ENCODE results near the gene PIP5K1B. TPM values are rescaled to one million over a fixed set of nuclear protein-coding genes. Genes with fewer than 3 reads are reported as not detected.

Gene PIP5K1B
- total RNA-seq, 1 experiment from 2014 or later: 0.16 TPM

DNA sequence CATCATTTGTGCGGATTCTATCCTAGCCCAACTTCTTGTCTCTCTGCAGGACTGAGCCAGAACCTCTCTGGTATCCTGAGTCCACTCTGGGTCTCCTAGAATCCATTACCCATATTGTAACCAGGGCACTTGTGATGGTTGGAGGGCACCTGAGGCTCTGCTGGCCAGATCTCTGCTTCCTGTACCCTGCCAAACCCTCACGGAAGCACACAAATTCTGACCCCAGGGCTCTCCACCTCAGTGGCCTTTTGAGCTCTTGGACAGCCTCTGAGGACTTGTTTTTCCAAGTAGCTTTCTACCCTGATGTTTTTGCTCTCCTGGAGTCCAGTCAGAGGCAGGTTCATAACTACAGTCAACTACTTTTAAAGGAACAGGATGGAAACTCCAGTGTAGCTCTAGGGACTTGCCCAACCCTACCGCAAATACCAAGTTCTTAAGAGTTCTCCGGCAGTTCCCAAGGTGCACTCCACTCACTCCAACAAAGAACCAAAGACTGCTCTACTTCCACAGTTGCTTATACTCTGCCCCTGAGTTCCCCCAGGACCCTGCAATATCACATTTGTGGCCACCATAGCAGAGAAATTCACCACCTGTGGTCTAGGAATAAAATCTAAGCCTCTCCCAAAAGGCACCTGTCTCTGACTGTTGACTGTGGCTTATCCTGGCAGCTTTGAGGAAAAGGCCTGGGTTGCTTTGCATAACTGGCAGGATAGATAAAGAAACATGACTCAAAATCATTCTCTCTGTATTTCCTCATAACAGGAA, 9.6 kb downstream of the PIP5K1B start:
- TF ChIP-seq, protein P1, sequence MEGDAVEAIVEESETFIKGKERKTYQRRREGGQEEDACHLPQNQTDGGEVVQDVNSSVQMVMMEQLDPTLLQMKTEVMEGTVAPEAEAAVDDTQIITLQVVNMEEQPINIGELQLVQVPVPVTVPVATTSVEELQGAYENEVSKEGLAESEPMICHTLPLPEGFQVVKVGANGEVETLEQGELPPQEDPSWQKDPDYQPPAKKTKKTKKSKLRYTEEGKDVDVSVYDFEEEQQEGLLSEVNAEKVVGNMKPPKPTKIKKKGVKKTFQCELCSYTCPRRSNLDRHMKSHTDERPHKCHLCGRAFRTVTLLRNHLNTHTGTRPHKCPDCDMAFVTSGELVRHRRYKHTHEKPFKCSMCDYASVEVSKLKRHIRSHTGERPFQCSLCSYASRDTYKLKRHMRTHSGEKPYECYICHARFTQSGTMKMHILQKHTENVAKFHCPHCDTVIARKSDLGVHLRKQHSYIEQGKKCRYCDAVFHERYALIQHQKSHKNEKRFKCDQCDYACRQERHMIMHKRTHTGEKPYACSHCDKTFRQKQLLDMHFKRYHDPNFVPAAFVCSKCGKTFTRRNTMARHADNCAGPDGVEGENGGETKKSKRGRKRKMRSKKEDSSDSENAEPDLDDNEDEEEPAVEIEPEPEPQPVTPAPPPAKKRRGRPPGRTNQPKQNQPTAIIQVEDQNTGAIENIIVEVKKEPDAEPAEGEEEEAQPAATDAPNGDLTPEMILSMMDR (IDR thresholded peaks at IDR 0.05; ENCODE audit: unreplicated experiment): no peak
- BruUV-seq (replicated peaks): no TSS peak
- Mint-ChIP-seq H3K9me3 (ENCODE audit: unreplicated experiment) (no peaks in the 10 kb centered on the region), H3K27me3 (ENCODE audit: insufficient read depth, unreplicated experiment) (peaks cover 50% of the 10 kb centered on the region), H3K4me1 (ENCODE audit: insufficient read depth, unreplicated experiment) (no peaks in the 10 kb centered on the region), H3K36me3 (ENCODE audit: insufficient read depth, unreplicated experiment) (no peaks in the 10 kb centered on the region), H3K4me3 (ENCODE audit: unreplicated experiment) (no peak overlapping the region), H3K27ac (ENCODE audit: low read depth, unreplicated experiment) (no peak overlapping the region)
- CTCF ChIA-PET: no interaction called here
- DNase-seq (ENCODE audit: unreplicated experiment): no peak
- intact Hi-C loops (cut with micrococcal nuclease): no loop called here
- POLR2A ChIA-PET: no interaction called here

DNA sequence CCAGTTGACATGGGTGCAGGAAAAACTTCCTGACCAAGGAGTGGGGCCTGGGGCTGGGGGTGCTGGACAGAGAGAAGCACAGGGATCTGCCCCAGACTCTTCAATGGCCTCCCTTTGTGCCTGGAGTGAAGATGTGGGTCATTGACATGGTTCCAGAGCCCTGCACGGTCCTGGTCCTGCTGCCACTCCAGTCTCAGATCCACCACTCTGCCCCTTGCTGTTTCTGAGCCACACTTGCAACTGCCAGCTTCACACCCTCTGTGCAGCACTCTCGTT, 10.1 kb downstream of the PIP5K1B start:
- TF ChIP-seq, protein P1 (IDR thresholded peaks at IDR 0.05; ENCODE audit: unreplicated experiment): no peak
- CTCF ChIA-PET: no interaction called here
- POLR2A ChIA-PET: no interaction called here
- no peak for DNase-seq (ENCODE audit: unreplicated experiment)
- H3K4me3 Mint-ChIP-seq (ENCODE audit: unreplicated experiment): no peak overlapping the region
- no peaks in the 10 kb centered on the region for H3K4me1 Mint-ChIP-seq (ENCODE audit: insufficient read depth, unreplicated experiment)
- no peak overlapping the region for H3K27ac Mint-ChIP-seq (ENCODE audit: low read depth, unreplicated experiment)
- H3K9me3 Mint-ChIP-seq (ENCODE audit: unreplicated experiment): no peaks in the 10 kb centered on the region
- BruUV-seq (replicated peaks): no TSS peak
- H3K36me3 Mint-ChIP-seq (ENCODE audit: insufficient read depth, unreplicated experiment): no peaks in the 10 kb centered on the region
- peaks cover 47% of the 10 kb centered on the region for H3K27me3 Mint-ChIP-seq (ENCODE audit: insufficient read depth, unreplicated experiment)
- intact Hi-C loops (cut with micrococcal nuclease): no loop called here

DNA sequence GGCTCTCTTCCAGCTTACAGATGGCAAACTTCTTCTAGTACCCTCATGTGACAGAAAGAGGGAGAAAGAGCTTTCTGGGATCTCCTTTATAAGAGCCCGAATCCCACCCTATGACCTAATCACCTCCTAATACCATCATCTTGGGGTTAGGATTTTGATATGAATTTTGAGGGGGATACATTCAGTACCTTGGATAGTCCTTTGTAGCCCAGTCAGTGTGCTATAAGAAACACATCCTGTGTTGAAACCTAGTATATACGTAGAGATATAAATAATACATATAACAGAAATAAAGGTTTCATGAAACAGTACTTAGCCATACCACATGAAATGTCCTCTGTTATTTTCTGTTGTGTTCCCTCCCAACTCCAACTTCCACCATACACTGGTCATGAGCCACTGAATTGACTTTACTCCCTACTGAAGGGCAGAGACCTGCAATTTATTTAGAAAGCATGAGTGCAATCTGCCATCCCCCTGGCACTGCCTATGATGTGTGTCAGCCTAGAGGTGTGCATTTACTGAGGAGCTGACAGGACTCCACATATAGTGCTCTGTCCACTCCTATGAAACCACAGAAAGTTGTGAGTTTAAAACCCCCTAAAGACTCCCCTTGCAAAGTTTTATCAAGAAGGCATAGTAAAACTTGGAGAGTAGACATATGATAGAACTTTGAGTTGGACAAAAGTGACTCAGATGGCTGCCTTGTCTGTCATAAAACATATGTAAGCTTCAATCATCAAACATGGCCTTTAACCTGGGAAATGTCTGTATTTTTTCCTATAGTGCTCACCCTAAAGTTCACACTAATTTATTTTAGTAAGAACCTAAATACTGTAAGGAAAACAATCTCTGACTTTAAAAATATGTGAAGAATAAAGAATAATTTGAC, 12.8 kb downstream of the PIP5K1B start:
- TF ChIP-seq, protein P1 (IDR thresholded peaks at IDR 0.05; ENCODE audit: unreplicated experiment): no peak
- H3K9me3 Mint-ChIP-seq (ENCODE audit: unreplicated experiment): no peaks in the 10 kb centered on the region
- no peak overlapping the region for H3K27ac Mint-ChIP-seq (ENCODE audit: low read depth, unreplicated experiment)
- no peaks in the 10 kb centered on the region for H3K4me1 Mint-ChIP-seq (ENCODE audit: insufficient read depth, unreplicated experiment)
- H3K36me3 Mint-ChIP-seq (ENCODE audit: insufficient read depth, unreplicated experiment): no peaks in the 10 kb centered on the region
- intact Hi-C loops (cut with micrococcal nuclease): no loop called here
- CTCF ChIA-PET: interaction anchor here (0.7 kb wide), 2 partner anchors 10 to 67 kb away, joined by 3 read pairs; no protein-coding TSS in a partner anchor
- POLR2A ChIA-PET: no interaction called here
- DNase-seq (ENCODE audit: unreplicated experiment): no peak
- no peak overlapping the region for H3K4me3 Mint-ChIP-seq (ENCODE audit: unreplicated experiment)
- H3K27me3 Mint-ChIP-seq (ENCODE audit: insufficient read depth, unreplicated experiment): peaks cover 21% of the 10 kb centered on the region
- no TSS peak for BruUV-seq (replicated peaks)

DNA sequence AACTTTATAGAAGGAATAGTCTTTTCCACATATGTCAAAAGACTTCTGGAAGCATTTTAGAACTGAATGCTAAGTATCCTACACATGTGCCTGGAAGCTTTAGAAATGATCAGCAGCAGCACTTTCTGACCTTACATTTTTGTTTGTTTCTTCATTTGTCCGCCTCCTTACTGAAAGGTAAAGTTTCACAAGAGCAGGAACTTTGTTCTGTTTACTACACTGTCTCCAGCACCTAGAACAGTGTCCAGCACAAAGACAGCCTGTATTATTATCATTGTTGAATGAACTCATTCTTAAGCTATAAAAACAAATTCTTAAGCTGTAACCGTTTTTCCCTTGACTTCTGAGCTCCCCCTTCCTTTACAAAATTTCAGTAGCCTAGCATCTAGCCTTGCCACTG, 14.8 kb downstream of the PIP5K1B start:
- Mint-ChIP-seq H3K27ac (ENCODE audit: low read depth, unreplicated experiment) (no peak overlapping the region), H3K36me3 (ENCODE audit: insufficient read depth, unreplicated experiment) (no peaks in the 10 kb centered on the region), H3K9me3 (ENCODE audit: unreplicated experiment) (peaks cover 7% of the 10 kb centered on the region), H3K4me3 (ENCODE audit: unreplicated experiment) (no peak overlapping the region), H3K4me1 (ENCODE audit: insufficient read depth, unreplicated experiment) (no peaks in the 10 kb centered on the region), H3K27me3 (ENCODE audit: insufficient read depth, unreplicated experiment) (peaks cover 1% of the 10 kb centered on the region)
- TF ChIP-seq, protein P1 (IDR thresholded peaks at IDR 0.05; ENCODE audit: unreplicated experiment): no peak
- no peak for DNase-seq (ENCODE audit: unreplicated experiment)
- BruUV-seq (replicated peaks): no TSS peak
- CTCF ChIA-PET: interaction anchor here (0.7 to 1.2 kb wide), 2 partner anchors 55 to 147 kb away, joined by 3 to 4 read pairs; no protein-coding TSS in a partner anchor
- POLR2A ChIA-PET: no interaction called here
- intact Hi-C loops (cut with micrococcal nuclease): no loop called here

Data from MCF 10A (cell line).